ENCODE measurements around the gene CABP1.

- no peak for TF ChIP-seq POLR2A (IDR thresholded peaks at IDR 0.05)
- no peak for TF ChIP-seq CTCF (IDR thresholded peaks at IDR 0.05)
These were observed 21.3 kb upstream of the CABP1 start for GRCh38 chr12:120618954-120619615.
